H9 (cell line): ENCODE measurements around the gene ZCCHC7. TPM values are rescaled to one million over a fixed set of nuclear protein-coding genes. Genes with fewer than 3 reads are reported as not detected.

Experiments
- DNase-seq: peaks from one replicate; pipeline ENCODE4 v3.0.0-alpha.2; 2017
- H2AFZ ChIP-seq: one replicate; pipeline ENCODE4 v1.6.1; 2013; ENCODE audit warnings: mild to moderate bottlenecking, low read length, control low read depth, moderate library complexity
- H2AK5ac ChIP-seq: 2 replicates; pipeline ENCODE4 v1.6.1; 2013; ENCODE audit warnings: low read length, control low read depth, mixed read lengths; ENCODE audit not compliant: insufficient read length
- H2BK120ac ChIP-seq: one replicate; pipeline ENCODE4 v1.6.1; 2013; ENCODE audit warnings: low read depth, mild to moderate bottlenecking, low read length, control low read depth, inconsistent platforms; ENCODE audit not compliant: poor library complexity, severe bottlenecking
- H2BK12ac ChIP-seq: 2 replicates; pipeline ENCODE4 v1.6.1; 2013; ENCODE audit warnings: low read length, control low read depth, mixed read lengths, low read depth; ENCODE audit not compliant: insufficient read length
- H2BK15ac ChIP-seq: 2 replicates; pipeline ENCODE4 v1.6.1; 2013; ENCODE audit warnings: low read depth, low read length, control low read depth
- H2BK20ac ChIP-seq: one replicate; pipeline ENCODE4 v1.6.1; 2013; ENCODE audit warnings: low read depth, mild to moderate bottlenecking, low read length, control low read depth, inconsistent platforms; ENCODE audit not compliant: poor library complexity, severe bottlenecking
- H2BK5ac ChIP-seq: 2 replicates; pipeline ENCODE4 v1.6.1; 2013; ENCODE audit warnings: low read length, control low read depth, mixed read lengths; ENCODE audit not compliant: insufficient read length
- H3K14ac ChIP-seq: 2 replicates; pipeline ENCODE4 v1.6.1; 2013; ENCODE audit warnings: low read length, control low read depth; ENCODE audit not compliant: insufficient read depth
- H3K18ac ChIP-seq: 2 replicates; pipeline ENCODE4 v1.6.1; 2013; ENCODE audit warnings: low read depth, mild to moderate bottlenecking, mixed read lengths, low read length, control low read depth; ENCODE audit not compliant: insufficient read length
- H3K23ac ChIP-seq: 2 replicates; pipeline ENCODE4 v1.6.1; 2013; ENCODE audit warnings: low read length, control low read depth, mixed read lengths, low read depth; ENCODE audit not compliant: insufficient read length
- H3K23me2 ChIP-seq: 2 replicates; pipeline ENCODE4 v1.6.1; 2013; ENCODE audit warnings: low read depth, mild to moderate bottlenecking, mixed read lengths, low read length, control low read depth; ENCODE audit not compliant: insufficient read length, poor library complexity, severe bottlenecking
- H3K27ac ChIP-seq: 2 replicates; pipeline ENCODE4 v1.5.1; 2013; ENCODE audit warnings: low read length, control low read depth, mixed read lengths, low read depth; ENCODE audit not compliant: insufficient read length
- H3K27me3 ChIP-seq: 2 replicates; pipeline ENCODE4 v1.6.1; 2013; ENCODE audit warnings: low read length, control low read depth, inconsistent platforms; ENCODE audit not compliant: insufficient read depth
- H3K4ac ChIP-seq: 2 replicates; pipeline ENCODE4 v1.6.1; 2013; ENCODE audit warnings: low read depth, mild to moderate bottlenecking, control low read depth, inconsistent platforms, low read length, moderate library complexity
- H3K4me1 ChIP-seq: 2 replicates; pipeline ENCODE4 v1.6.1; 2013; ENCODE audit warnings: low read length, control low read depth, inconsistent platforms; ENCODE audit not compliant: insufficient read depth
- H3K4me2 ChIP-seq: 2 replicates; pipeline ENCODE4 v1.6.1; 2013; ENCODE audit warnings: low read length, control low read depth, mixed read lengths; ENCODE audit not compliant: insufficient read length, insufficient read depth
- H3K56ac ChIP-seq: 2 replicates; pipeline ENCODE4 v1.6.1; 2013; ENCODE audit warnings: low read depth, mild to moderate bottlenecking, mixed read lengths, low read length, control low read depth; ENCODE audit not compliant: insufficient read length
- H3K79me1 ChIP-seq: 2 replicates; pipeline ENCODE4 v1.6.1; 2013; ENCODE audit warnings: low read depth, mild to moderate bottlenecking, moderate library complexity, low read length, control low read depth, inconsistent platforms; ENCODE audit not compliant: insufficient read depth, poor library complexity, severe bottlenecking
- H3K79me2 ChIP-seq: 2 replicates; pipeline ENCODE4 v1.6.1; 2013; ENCODE audit warnings: low read length, control low read depth, inconsistent platforms; ENCODE audit not compliant: insufficient read depth
- H3K9ac ChIP-seq: 2 replicates; pipeline ENCODE4 v1.6.1; 2013; ENCODE audit warnings: low read length, control low read depth, mixed read lengths; ENCODE audit not compliant: insufficient read length; ENCODE audit errors: extremely low read depth
- H3K9me3 ChIP-seq: one replicate; pipeline ENCODE4 v1.6.1; 2013; ENCODE audit warnings: low read depth, low read length, inconsistent platforms; ENCODE audit not compliant: control insufficient read depth
- H3T11ph ChIP-seq: one replicate; pipeline ENCODE4 v1.6.1; 2013; ENCODE audit warnings: mild to moderate bottlenecking, low read length, control low read depth, inconsistent platforms
- H4K20me1 ChIP-seq: one replicate; pipeline ENCODE4 v1.6.1; 2013; ENCODE audit not compliant: control insufficient read depth, insufficient read length, insufficient read depth
- H4K5ac ChIP-seq: 2 replicates; pipeline ENCODE4 v1.6.1; 2013; ENCODE audit warnings: low read depth, mild to moderate bottlenecking, mixed read lengths, low read length, control low read depth; ENCODE audit not compliant: insufficient read length
- H4K8ac ChIP-seq: replicated peaks from 2 replicates; pipeline ENCODE4 v1.6.1; 2013; ENCODE audit warnings: low read length, control low read depth, mixed read lengths, low read depth; ENCODE audit not compliant: insufficient read length
- H4K91ac ChIP-seq: 2 replicates; pipeline ENCODE4 v1.6.1; 2013; ENCODE audit warnings: low read depth, mild to moderate bottlenecking, moderate library complexity, mixed read lengths, low read length, control low read depth; ENCODE audit not compliant: insufficient read length
- H3K27ac Mint-ChIP-seq, 3 experiments: 2 replicates in 2 of 3; 3 replicates in 1 of 3; pipeline ENCODE4 v1.8.0; 2020 to 2021; ENCODE audit warnings: mixed read lengths in 3 of 3, mild to moderate bottlenecking in 1 of 3, moderate library complexity in 1 of 3
- H3K27me3 Mint-ChIP-seq: 2 replicates; pipeline ENCODE4 v1.8.0; 2021; ENCODE audit warnings: low read depth, mild to moderate bottlenecking, moderate library complexity, mixed read lengths
- H3K36me3 Mint-ChIP-seq, 3 experiments: 2 replicates in 2 of 3; 3 replicates in 1 of 3; pipeline ENCODE4 v1.8.0; 2020 to 2021; ENCODE audit warnings: low read depth in 3 of 3, mixed read lengths in 3 of 3; ENCODE audit not compliant: insufficient read depth in 1 of 3
- H3K4me1 Mint-ChIP-seq, 2 experiments: 2 replicates each; pipeline ENCODE4 v1.8.0; 2020; ENCODE audit warnings: mixed read lengths in 2 of 2
- H3K4me3 Mint-ChIP-seq, 2 experiments: 2 replicates in 1 of 2; 3 replicates in 1 of 2; pipeline ENCODE4 v1.8.0; 2020 to 2021; ENCODE audit warnings: mild to moderate bottlenecking in 2 of 2, mixed read lengths in 2 of 2, moderate library complexity in 1 of 2
- H3K9me3 Mint-ChIP-seq, 2 experiments: 2 replicates in 1 of 2; 3 replicates in 1 of 2; pipeline ENCODE4 v1.8.0; 2020; ENCODE audit warnings: mild to moderate bottlenecking in 2 of 2, mixed read lengths in 2 of 2, moderate library complexity in 1 of 2
- CTCF ChIP-seq: fragments of 200-600 bp; sonication (generic); conservative IDR thresholded peaks from 3 replicates; pipeline ENCODE4 v1.8.0; 2021; ENCODE audit warnings: antibody characterized with exemption, mild to moderate bottlenecking
- total RNA-seq: library from RNA; stranded (reverse); gene quantifications from 2 replicates; pipeline ENCODE4 v1.2.1, GENCODE V29; 2021

The ZCCHC7 gene
- total RNA-seq, 1 experiment from 2014 or later = 20.3 TPM

GRCh38 chr9:37150415-37150814 lies 30.0 kb downstream of the ZCCHC7 start:
- Histone ChIP-seq H3K27ac (no peak overlapping the region), H3K27me3 (no peaks in the 10 kb centered on the region), H2BK20ac (no peak overlapping the region), H2BK15ac (no peak overlapping the region), H3K14ac (no peak overlapping the region), H4K91ac (no peak overlapping the region), H4K20me1 (no peaks in the 10 kb centered on the region), H2AFZ (no peak overlapping the region), H2AK5ac (no peak overlapping the region), H3K18ac (no peak overlapping the region), H3K79me2 (no peaks in the 10 kb centered on the region), H3K4me1 (no peaks in the 10 kb centered on the region), H3K9ac (no peak overlapping the region), H4K8ac (no peak overlapping the region), H2BK120ac (no peak overlapping the region), H3K4ac (no peak overlapping the region), H3K4me2 (no peak overlapping the region), H3K23me2 (no peaks in the 10 kb centered on the region), H3K79me1 (no peaks in the 10 kb centered on the region), H2BK5ac (no peak overlapping the region), H3K56ac (no peak overlapping the region), H3K23ac (no peak overlapping the region), H3T11ph (no peak overlapping the region), H2BK12ac (no peak overlapping the region), H3K9me3 (no peaks in the 10 kb centered on the region), H4K5ac (no peak overlapping the region)
- Mint-ChIP-seq H3K36me3 (peaks cover 8 to 20% (median 18%) of the 10 kb centered on the region in 3 experiments; a peak in 5 of 7 replicates), H3K4me1 (peaks cover 17 to 19% of the 10 kb centered on the region in 2 experiments), H3K9me3 (no peaks in the 10 kb centered on the region), H3K27ac (no peak overlapping the region), H3K27me3 (no peaks in the 10 kb centered on the region), H3K4me3 (no peak overlapping the region)
- no peak for DNase-seq
- TF ChIP-seq CTCF = no peak
